HepG2 (cell line): Measurements from ENCODE around the gene NMRAL1. TPM values are rescaled to one million over a fixed set of nuclear protein-coding genes. Genes with fewer than 3 reads are reported as not detected.
A peak's percentile ranks its signal among the peaks of the same experiment; 100 is the strongest.

Experiments
- ATAC-seq: fragments of 200-7000 bp; cut with Tn5 transposase; 3 replicates; pipeline ENCODE4 v1.9.1; 2020; ENCODE audit warnings: mild to moderate bottlenecking, moderate library complexity
- BruUV-seq: library from RNA; stranded (reverse); fragments of 400-500 nt; replicated peaks from 2 replicates; lab custom pipeline; 2021; lab: Mats Ljungman, UMichigan
- CTCF ChIA-PET: fragments of 300-600 bp; formaldehyde crosslinking; extraction: SDS; loops from one replicate; lab custom pipeline; 2021; ENCODE audit warnings: low total read pairs, inconsistent platforms, low intra/inter-chr PET ratio; lab: Yijun Ruan, JAX
- POLR2A ChIA-PET: fragments of 350-600 bp; sonication (Branson Sonifier 250); formaldehyde crosslinking; loops from one replicate; lab custom pipeline; 2020; ENCODE audit warnings: antibody characterized with exemption, inconsistent platforms; lab: Yijun Ruan, JAX
- DNase-seq: peaks from one replicate; pipeline ENCODE4 v3.0.0-alpha.2; 2015; ENCODE audit warnings: low spot score
- FAIRE-seq: peaks from 3 replicates; lab custom pipeline; 2011; peaks lifted over from hg19 to GRCh38; lab: Jason Lieb, UNC
- H2AFZ ChIP-seq: one replicate; pipeline ENCODE4 v1.6.1; 2011; ENCODE audit warnings: low read length, inconsistent platforms
- H3K27ac ChIP-seq: fragments of 300-600 bp; 3 replicates; pipeline ENCODE4 v1.8.0; 2011; ENCODE audit warnings: mixed run types, mild to moderate bottlenecking, mixed read lengths, low read length, inconsistent platforms; ENCODE audit not compliant: insufficient read depth; ENCODE audit errors: extremely low read length
- H3K27me3 ChIP-seq, 2 experiments: fragments of 200-600 bp in 1 of 2; 2 replicates in 1 of 2; 3 replicates in 1 of 2; pipeline versions ENCODE4 v1.6.0 to v1.8.0; 2011; ENCODE audit warnings: low read length in 2 of 2, mild to moderate bottlenecking in 2 of 2, moderate library complexity in 2 of 2, inconsistent platforms in 1 of 2; ENCODE audit not compliant: insufficient read depth in 2 of 2, control insufficient read depth in 1 of 2
- H3K36me3 ChIP-seq, 2 experiments: fragments of 200-600 bp in 1 of 2; replicated peaks in 1 of 2; 2 replicates in 1 of 2; 3 replicates in 1 of 2; pipeline versions ENCODE4 v1.5.1 to v1.8.0; 2011; ENCODE audit warnings: low read length in 2 of 2, inconsistent platforms in 1 of 2; ENCODE audit not compliant: insufficient read depth in 2 of 2, control insufficient read depth in 1 of 2
- H3K4me1 ChIP-seq: 2 replicates; pipeline ENCODE4 v1.5.1; 2012; ENCODE audit warnings: low read length, inconsistent platforms; ENCODE audit not compliant: insufficient read depth
- H3K4me2 ChIP-seq: 2 replicates; pipeline ENCODE4 v1.6.0; 2011; ENCODE audit warnings: low read depth, low read length, inconsistent platforms
- H3K4me3 ChIP-seq, 3 experiments: fragments of 200-600 bp in 1 of 3; sonication (generic), shearing (Covaris generic) in 1 of 3; replicated peaks in 1 of 3; 2 replicates each; pipeline ENCODE4 v1.5.1; 2011 to 2016; ENCODE audit warnings: low read length in 3 of 3, inconsistent platforms in 2 of 3, low read depth in 2 of 3, mild to moderate bottlenecking in 2 of 3, control low read depth in 1 of 3, mixed read lengths in 1 of 3; ENCODE audit not compliant: insufficient read depth in 1 of 3
- H3K79me2 ChIP-seq: one replicate; pipeline ENCODE4 v1.6.1; 2011; ENCODE audit warnings: low read length, inconsistent platforms; ENCODE audit not compliant: insufficient read depth
- H3K9ac ChIP-seq: 2 replicates; pipeline ENCODE4 v1.6.0; 2011; ENCODE audit warnings: mild to moderate bottlenecking, low read depth, low read length, inconsistent platforms; ENCODE audit not compliant: insufficient read depth
- H3K9me3 ChIP-seq: 2 replicates; pipeline ENCODE4 v1.5.1; 2012; ENCODE audit warnings: mild to moderate bottlenecking, low read length
- H4K20me1 ChIP-seq: 2 replicates; pipeline ENCODE4 v1.6.0; 2011; ENCODE audit warnings: inconsistent platforms, mild to moderate bottlenecking, low read length, moderate library complexity; ENCODE audit not compliant: insufficient read depth
- ATF1 ChIP-seq: IDR thresholded peaks from 2 replicates; pipeline ENCODE4 v1.6.1; 2016; ENCODE audit warnings: mild to moderate bottlenecking, control low read depth
- CHCHD3 ChIP-seq: sonication (generic); formaldehyde crosslinking; IDR thresholded peaks from 2 replicates; pipeline ENCODE4 v1.8.0; 2022; ENCODE audit warnings: mild to moderate bottlenecking, missing genetic modification reagents, moderate library complexity
- EEA1 ChIP-seq: sonication (generic); formaldehyde crosslinking; IDR thresholded peaks from 2 replicates; pipeline ENCODE4 v1.5.1; 2020; ENCODE audit warnings: mild to moderate bottlenecking, missing genetic modification reagents, borderline replicate concordance
- FOSL1 ChIP-seq: sonication (generic); formaldehyde crosslinking; IDR thresholded peaks from 2 replicates; pipeline ENCODE4 v1.9.0; 2021; ENCODE audit warnings: missing genetic modification reagents, borderline replicate concordance
- FOSL2 ChIP-seq: sonication (generic); formaldehyde crosslinking; IDR thresholded peaks from 2 replicates; pipeline ENCODE4 v1.4.0; 2020; ENCODE audit warnings: missing genetic modification reagents
- MBD4 ChIP-seq: IDR thresholded peaks from 2 replicates; pipeline ENCODE4 v1.6.1; 2012; ENCODE audit warnings: low read length, inconsistent platforms, borderline replicate concordance
- MLLT10 ChIP-seq: sonication (generic); formaldehyde crosslinking; IDR thresholded peaks from 2 replicates; pipeline ENCODE4 v1.4.0; 2020; ENCODE audit warnings: missing genetic modification reagents
- NFIB ChIP-seq: sonication (generic); formaldehyde crosslinking; IDR thresholded peaks from 2 replicates; pipeline ENCODE4 v1.9.0; 2021; ENCODE audit warnings: missing genetic modification reagents, mild to moderate bottlenecking, borderline replicate concordance
- RARA ChIP-seq: IDR thresholded peaks from 2 replicates; pipeline ENCODE4 v1.6.1; 2016; ENCODE audit warnings: missing genetic modification reagents, missing compliant biosample characterization
- SNAPC2 ChIP-seq: sonication (generic); formaldehyde crosslinking; IDR thresholded peaks from 2 replicates; pipeline ENCODE4 v1.8.1; 2022; ENCODE audit warnings: mild to moderate bottlenecking, missing genetic modification reagents
- SOX13 ChIP-seq, 3 experiments: fragments of 450-650 bp in 1 of 3; sonication (generic) in 1 of 3; formaldehyde crosslinking in 1 of 3; IDR thresholded peaks in 2 of 3; conservative IDR thresholded peaks in 1 of 3; 2 replicates each; pipeline versions ENCODE4 v1.5.0 to v1.6.1; 2016 to 2020; ENCODE audit warnings: antibody characterized with exemption in 1 of 3, mild to moderate bottlenecking in 1 of 3, missing compliant biosample characterization in 1 of 3, missing genetic modification reagents in 1 of 3, moderate library complexity in 1 of 3
- TEAD3 ChIP-seq: optimal IDR thresholded peaks from 2 replicates; pipeline ENCODE3; 2016; ENCODE audit warnings: borderline replicate concordance
- ZNF766 ChIP-seq: sonication (generic); formaldehyde crosslinking; IDR thresholded peaks from 2 replicates; pipeline ENCODE4 v1.5.0; 2020; ENCODE audit warnings: missing genetic modification reagents, borderline replicate concordance
- ZSCAN12 ChIP-seq: sonication (generic); formaldehyde crosslinking; IDR thresholded peaks from 2 replicates; pipeline ENCODE4 v1.9.0; 2021; ENCODE audit warnings: mild to moderate bottlenecking, missing genetic modification reagents
- ZSCAN9 ChIP-seq: IDR thresholded peaks from 2 replicates; pipeline ENCODE4 v1.6.1; 2016; ENCODE audit warnings: borderline replicate concordance
- WGBS: methylation state at CpG from one replicate; pipeline ENCODE4 v1.1.6; 2017; ENCODE audit warnings: low lambda C conversion rate; 5-methylcytosine and 5-hydroxymethylcytosine counted together
- in situ Hi-C: cut with HindIII; loops from 2 replicates; pipeline ENCODE4 v1.10.0; 2017; ENCODE audit warnings: low pct_unique_long_range_greater_than_20kb; ENCODE audit not compliant: extremely low pct_ligation_motif_present
- intact Hi-C: fragments of 100-400 bp; cut with micrococcal nuclease; formaldehyde crosslinking; loops from one replicate; pipeline ENCODE4 v1.10.0; 2022; ENCODE audit not compliant: unreplicated experiment
- polyA plus RNA-seq, 8 experiments: library from polyadenylated mRNA; depleted of rRNA in 3 of 8; stranded (reverse) in 7 of 8; unstranded in 1 of 8; fragments of >200 nt; fragmentation: Illumina TruSeq in 4 of 8; extraction: Trizol in 4 of 8; gene quantifications; 2 replicates each; pipeline versions ENCODE4 v1.2.1 to v1.2.3, GENCODE V29; 2011 to 2016; ENCODE audit warnings: low read depth in 4 of 8, missing spikeins in 1 of 8, mixed read lengths in 1 of 8; ENCODE audit not compliant: insufficient read depth in 1 of 8
- total RNA-seq, 5 experiments: library from RNA; depleted of rRNA; stranded (reverse); fragments of >200 nt; fragmentation: Illumina TruSeq; extraction: Trizol; gene quantifications; 2 replicates each; pipeline ENCODE4 v1.2.3, GENCODE V29; 2016; ENCODE audit warnings: low read depth in 1 of 5
- TF ChIP-seq, protein P1 (sequence below): sonication (generic); formaldehyde crosslinking; IDR thresholded peaks from 2 replicates; pipeline ENCODE4 v1.4.0; 2020; ENCODE audit warnings: missing genetic modification reagents, borderline replicate concordance
- TF ChIP-seq, protein P2 (sequence below): sonication (generic); formaldehyde crosslinking; IDR thresholded peaks from 2 replicates; pipeline ENCODE4 v1.5.0; 2020; ENCODE audit warnings: missing genetic modification reagents, mild to moderate bottlenecking, borderline replicate concordance
- TF ChIP-seq, protein P3 (sequence below): sonication (generic); formaldehyde crosslinking; IDR thresholded peaks from 2 replicates; pipeline ENCODE4 v1.5.0; 2020; ENCODE audit warnings: missing genetic modification reagents
- TF ChIP-seq, protein P4 (sequence below): sonication (generic); formaldehyde crosslinking; conservative IDR thresholded peaks from 2 replicates; pipeline ENCODE4 v1.4.0; 2020; ENCODE audit warnings: missing genetic modification reagents

NMRAL1 gene
- total and polyA plus RNA-seq, 2 of the 13 experiments (the other 11 are each of a cell fraction or from before 2014, with no cell fraction given) = 30.8 to 33.1 TPM

DNA sequence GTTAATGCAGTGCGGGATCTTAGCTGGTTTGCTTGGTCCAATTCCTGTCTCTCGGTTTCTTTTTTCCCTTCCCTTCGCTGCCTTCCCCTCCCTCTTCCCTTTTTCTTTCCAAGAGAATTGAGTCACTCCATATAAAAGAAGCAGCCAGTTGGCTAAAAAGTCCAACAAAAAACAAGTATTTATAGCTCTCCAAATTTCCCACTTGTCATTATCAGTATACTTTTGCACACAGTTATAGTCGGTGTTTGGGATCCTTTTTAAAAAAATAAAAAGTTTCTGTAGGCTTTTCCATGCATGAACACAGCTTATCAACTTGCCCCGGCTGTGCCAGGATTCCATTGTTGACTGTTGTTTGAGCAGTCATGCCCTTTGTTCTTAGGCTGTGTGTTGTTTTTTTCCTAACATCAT lies 26.6 kb upstream of the NMRAL1 start (continued):
- TF ChIP-seq SOX13 (IDR thresholded peaks at IDR 0.05) (no peak), SOX13 (CRISPR knock-in tag; conservative IDR thresholded peaks at IDR 0.05 in 1 of 2, IDR thresholded peaks at IDR 0.05 in 1 of 2) (peak in 1 of 2 experiments; percentile 82; a peak in 2 of 4 replicates)

DNA sequence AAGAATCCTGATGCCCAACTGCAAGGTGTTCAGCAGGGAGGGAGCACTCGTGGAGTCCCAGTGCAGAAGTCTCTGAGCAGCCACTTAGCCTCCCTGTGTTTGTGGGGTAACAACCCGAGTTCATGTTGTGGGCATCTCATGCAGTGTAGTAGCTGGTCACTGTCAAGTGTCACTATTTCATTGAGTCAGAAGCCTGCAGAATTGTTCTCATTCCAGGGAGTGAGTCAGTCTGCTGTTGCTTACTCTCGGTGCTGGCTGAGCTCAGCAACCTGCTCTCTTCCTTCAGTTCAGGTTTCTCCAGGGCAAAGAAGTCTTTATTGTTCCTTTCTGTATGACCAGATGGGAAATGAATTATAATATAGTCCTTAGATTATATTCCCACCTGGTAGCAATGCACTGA lies 25.8 kb upstream of the NMRAL1 start:
- intact Hi-C loops = no loop called here
- DNase-seq = peak; percentile 39
- H3K27ac ChIP-seq = peak overlapping the region; percentile 37
- no peaks in the 10 kb centered on the region for H3K9me3 ChIP-seq
- peaks cover 46% of the 10 kb centered on the region for H3K4me1 ChIP-seq
- H3K36me3 ChIP-seq = peaks cover 5 to 10% of the 10 kb centered on the region in 2 experiments; a peak in 4 of 5 replicates
- ATAC-seq = peak; percentile 80
- no peak overlapping the region for H3K4me3 ChIP-seq
- no peak overlapping the region for H3K9ac ChIP-seq
- BruUV-seq = no TSS peak
- no peaks in the 10 kb centered on the region for H3K27me3 ChIP-seq
- peaks cover 54% of the 10 kb centered on the region for H3K79me2 ChIP-seq
- H4K20me1 ChIP-seq = peaks cover 7% of the 10 kb centered on the region; the same call in 1 of the 2 replicates
- ChIA-PET CTCF (no interaction called here), POLR2A (interaction anchor here (0.9 to 1.5 kb wide), 3 partner anchors 10 to 24 kb away, joined by 3 to 5 read pairs (median 4); partner anchors contain the start of gene HMOX2)
- WGBS = 70% methylated on average over 2 of the region's 3 CpGs
- H3K4me2 ChIP-seq = peak overlapping the region; percentile 45; the same call in 1 of the 2 replicates
- H2AFZ ChIP-seq = no peak overlapping the region
- in situ Hi-C loops = loop anchor here (25.0 kb wide), 1 partner anchor 462 kb away; the partner anchor contains the start of gene SEC14L5
- FAIRE-seq = no peak
- no peak for TF ChIP-seq CHCHD3
- TF ChIP-seq, protein P1, sequence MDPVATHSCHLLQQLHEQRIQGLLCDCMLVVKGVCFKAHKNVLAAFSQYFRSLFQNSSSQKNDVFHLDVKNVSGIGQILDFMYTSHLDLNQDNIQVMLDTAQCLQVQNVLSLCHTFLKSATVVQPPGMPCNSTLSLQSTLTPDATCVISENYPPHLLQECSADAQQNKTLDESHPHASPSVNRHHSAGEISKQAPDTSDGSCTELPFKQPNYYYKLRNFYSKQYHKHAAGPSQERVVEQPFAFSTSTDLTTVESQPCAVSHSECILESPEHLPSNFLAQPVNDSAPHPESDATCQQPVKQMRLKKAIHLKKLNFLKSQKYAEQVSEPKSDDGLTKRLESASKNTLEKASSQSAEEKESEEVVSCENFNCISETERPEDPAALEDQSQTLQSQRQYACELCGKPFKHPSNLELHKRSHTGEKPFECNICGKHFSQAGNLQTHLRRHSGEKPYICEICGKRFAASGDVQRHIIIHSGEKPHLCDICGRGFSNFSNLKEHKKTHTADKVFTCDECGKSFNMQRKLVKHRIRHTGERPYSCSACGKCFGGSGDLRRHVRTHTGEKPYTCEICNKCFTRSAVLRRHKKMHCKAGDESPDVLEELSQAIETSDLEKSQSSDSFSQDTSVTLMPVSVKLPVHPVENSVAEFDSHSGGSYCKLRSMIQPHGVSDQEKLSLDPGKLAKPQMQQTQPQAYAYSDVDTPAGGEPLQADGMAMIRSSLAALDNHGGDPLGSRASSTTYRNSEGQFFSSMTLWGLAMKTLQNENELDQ = no peak
- no peak for TF ChIP-seq ZSCAN9 (CRISPR knock-in tag)
- TF ChIP-seq FOSL2 (CRISPR knock-in tag) = peak; percentile 82
- TF ChIP-seq MLLT10 (CRISPR knock-in tag) = no peak
- TF ChIP-seq, protein P2, sequence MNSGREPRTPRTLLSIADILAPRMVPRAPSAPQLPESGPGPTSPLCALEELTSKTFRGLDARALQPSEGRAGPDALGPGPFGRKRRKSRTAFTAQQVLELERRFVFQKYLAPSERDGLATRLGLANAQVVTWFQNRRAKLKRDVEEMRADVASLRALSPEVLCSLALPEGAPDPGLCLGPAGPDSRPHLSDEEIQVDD (CRISPR knock-in tag) = no peak
- TF ChIP-seq, protein P3, sequence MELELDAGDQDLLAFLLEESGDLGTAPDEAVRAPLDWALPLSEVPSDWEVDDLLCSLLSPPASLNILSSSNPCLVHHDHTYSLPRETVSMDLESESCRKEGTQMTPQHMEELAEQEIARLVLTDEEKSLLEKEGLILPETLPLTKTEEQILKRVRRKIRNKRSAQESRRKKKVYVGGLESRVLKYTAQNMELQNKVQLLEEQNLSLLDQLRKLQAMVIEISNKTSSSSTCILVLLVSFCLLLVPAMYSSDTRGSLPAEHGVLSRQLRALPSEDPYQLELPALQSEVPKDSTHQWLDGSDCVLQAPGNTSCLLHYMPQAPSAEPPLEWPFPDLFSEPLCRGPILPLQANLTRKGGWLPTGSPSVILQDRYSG (CRISPR knock-in tag) = no peak
- 0 out of 2 replicates have a peak, but pooled peaks have one; percentile 11 for TF ChIP-seq RARA (CRISPR knock-in tag)
- TF ChIP-seq NFIB (CRISPR knock-in tag) = no peak
- no peak for TF ChIP-seq ZSCAN12 (CRISPR knock-in tag)
- no peak for TF ChIP-seq ATF1 (CRISPR knock-in tag)
- TF ChIP-seq SNAPC2 (CRISPR knock-in tag) = no peak
- no peak for TF ChIP-seq EEA1 (CRISPR knock-in tag)
- no peak for TF ChIP-seq MBD4
- 0 out of 2 replicates have a peak, but pooled peaks have one; percentile 35 for TF ChIP-seq FOSL1 (CRISPR knock-in tag)
- TF ChIP-seq ZNF766 = no peak
- TF ChIP-seq, protein P4, sequence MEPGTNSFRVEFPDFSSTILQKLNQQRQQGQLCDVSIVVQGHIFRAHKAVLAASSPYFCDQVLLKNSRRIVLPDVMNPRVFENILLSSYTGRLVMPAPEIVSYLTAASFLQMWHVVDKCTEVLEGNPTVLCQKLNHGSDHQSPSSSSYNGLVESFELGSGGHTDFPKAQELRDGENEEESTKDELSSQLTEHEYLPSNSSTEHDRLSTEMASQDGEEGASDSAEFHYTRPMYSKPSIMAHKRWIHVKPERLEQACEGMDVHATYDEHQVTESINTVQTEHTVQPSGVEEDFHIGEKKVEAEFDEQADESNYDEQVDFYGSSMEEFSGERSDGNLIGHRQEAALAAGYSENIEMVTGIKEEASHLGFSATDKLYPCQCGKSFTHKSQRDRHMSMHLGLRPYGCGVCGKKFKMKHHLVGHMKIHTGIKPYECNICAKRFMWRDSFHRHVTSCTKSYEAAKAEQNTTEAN = no peak
- TF ChIP-seq TEAD3 (CRISPR knock-in tag) = peak; percentile 88
